SK-N-SH (cell line): Measurements from ENCODE around the gene BMP8A. TPM values are rescaled to one million over a fixed set of nuclear protein-coding genes. Genes with fewer than 3 reads are reported as not detected.
"Not testable (repeated sequence)": the region's sequence is repeated elsewhere in the genome, so short reads cannot be mapped to it uniquely, and the experiment has no call there.

Source experiments
- CTCF ChIA-PET: fragments of 300-600, 350-600 bp; formaldehyde crosslinking; extraction: SDS; loops from one replicate; lab custom pipeline; 2021; lab: Yijun Ruan, JAX
- POLR2A ChIA-PET: fragments of 350-600 bp; sonication (Branson Sonifier 250); formaldehyde crosslinking; extraction: SDS; loops from one replicate; lab custom pipeline; 2020; ENCODE audit warnings: antibody characterized with exemption, inconsistent platforms; lab: Yijun Ruan, JAX
- DNase-seq: peaks from one replicate; pipeline ENCODE4 v3.0.0; 2012
- H2AFZ ChIP-seq: fragments of 200-600 bp; sonication (generic); 2 replicates; pipeline ENCODE4 v1.8.1; 2016; ENCODE audit warnings: antibody characterized with exemption, mild to moderate bottlenecking, low read depth
- H3F3A ChIP-seq: fragments of 200-600 bp; sonication (generic); replicated peaks from 2 replicates; pipeline ENCODE3; 2016; ENCODE audit warnings: antibody characterized with exemption, mild to moderate bottlenecking; ENCODE audit not compliant: insufficient read depth
- H3K27ac ChIP-seq, 2 experiments: fragments of 200-500 bp in 1 of 2; fragments of 200-600 bp in 1 of 2; sonication (Bioruptor generic) in 1 of 2; sonication (generic), shearing (Covaris generic) in 1 of 2; 2 replicates each; pipeline versions ENCODE4 v1.5.1 to v1.6.1; 2014 to 2016; ENCODE audit warnings: low read depth in 2 of 2, inconsistent platforms in 1 of 2, low read length in 1 of 2, mild to moderate bottlenecking in 1 of 2, mixed read lengths in 1 of 2
- H3K27me3 ChIP-seq: fragments of 200-600 bp; sonication (generic), shearing (Covaris generic); 2 replicates; pipeline ENCODE4 v1.6.1; 2016; ENCODE audit warnings: mixed run types; ENCODE audit not compliant: insufficient read depth
- H3K36me3 ChIP-seq, 2 experiments: fragments of 200-500 bp in 1 of 2; fragments of 200-600 bp in 1 of 2; sonication (Bioruptor generic) in 1 of 2; sonication (generic) in 1 of 2; replicated peaks in 1 of 2; 2 replicates each; pipeline versions ENCODE3 to v1.5.1; 2014 to 2016; ENCODE audit warnings: low read length in 1 of 2, mild to moderate bottlenecking in 1 of 2; ENCODE audit not compliant: insufficient read depth in 2 of 2, control insufficient read depth in 1 of 2
- H3K4me1 ChIP-seq, 2 experiments: fragments of 200-500 bp in 1 of 2; fragments of 200-600 bp in 1 of 2; sonication (Bioruptor generic) in 1 of 2; sonication (generic), shearing (Covaris generic) in 1 of 2; 2 replicates each; pipeline versions ENCODE4 v1.5.1 to v1.6.1; 2014 to 2016; ENCODE audit warnings: low read depth in 1 of 2, low read length in 1 of 2, mixed run types in 1 of 2; ENCODE audit not compliant: insufficient read depth in 2 of 2, control insufficient read depth in 1 of 2
- H3K4me2 ChIP-seq: fragments of 200-600 bp; sonication (generic), shearing (Covaris generic); 2 replicates; pipeline ENCODE4 v1.6.1; 2017; ENCODE audit warnings: mixed run types
- H3K4me3 ChIP-seq, 2 experiments: fragments of 200-500 bp in 1 of 2; fragments of 200-600 bp in 1 of 2; sonication (Bioruptor generic) in 1 of 2; sonication (generic), shearing (Covaris generic) in 1 of 2; 2 replicates each; pipeline versions ENCODE4 v1.5.1 to v1.8.1; 2014 to 2016; ENCODE audit warnings: low read depth in 2 of 2, inconsistent platforms in 1 of 2, low read length in 1 of 2, mild to moderate bottlenecking in 1 of 2, mixed read lengths in 1 of 2, moderate library complexity in 1 of 2
- H3K79me2 ChIP-seq: fragments of 200-600 bp; sonication (generic); 2 replicates; pipeline ENCODE4 v1.8.1; 2017; ENCODE audit warnings: mild to moderate bottlenecking; ENCODE audit not compliant: insufficient read depth
- H3K9ac ChIP-seq: fragments of 200-600 bp; sonication (generic); 2 replicates; pipeline ENCODE4 v1.6.1; 2017; ENCODE audit warnings: mixed run types
- H3K9me2 ChIP-seq: fragments of 200-600 bp; sonication (generic); 2 replicates; pipeline ENCODE4 v1.6.1; 2017; ENCODE audit warnings: mixed run types
- H3K9me3 ChIP-seq: fragments of 200-600 bp; sonication (generic); 2 replicates; pipeline ENCODE4 v1.6.1; 2017; ENCODE audit warnings: mixed run types, mild to moderate bottlenecking, moderate library complexity
- H4K20me1 ChIP-seq: fragments of 200-600 bp; sonication (generic); 2 replicates; pipeline ENCODE4 v1.6.1; 2017; ENCODE audit warnings: mild to moderate bottlenecking, mixed run types; ENCODE audit not compliant: insufficient read depth
- CHD2 ChIP-seq: fragments of 150-350 bp; IDR thresholded peaks from 2 replicates; pipeline ENCODE4 v1.6.1; 2018; ENCODE audit warnings: low read length; ENCODE audit not compliant: partially characterized antibody
- ELF1 ChIP-seq: IDR thresholded peaks from 2 replicates; pipeline ENCODE4 v1.4.0; 2012
- FOSL2 ChIP-seq: IDR thresholded peaks from 2 replicates; pipeline ENCODE4 v1.4.0; 2012; ENCODE audit warnings: low read depth, mild to moderate bottlenecking, moderate library complexity, borderline replicate concordance
- FOXJ3 ChIP-seq: sonication (generic); formaldehyde crosslinking; IDR thresholded peaks from 2 replicates; pipeline ENCODE4 v1.5.1; 2020; ENCODE audit warnings: mild to moderate bottlenecking, missing genetic modification reagents
- MAX ChIP-seq: IDR thresholded peaks from 2 replicates; pipeline ENCODE4 v1.4.0; 2012; ENCODE audit warnings: low read depth
- POLR2AphosphoS5 ChIP-seq: IDR thresholded peaks from 2 replicates; pipeline ENCODE4 v1.6.1; 2012; ENCODE audit warnings: low read depth, low read length
- RAD21 ChIP-seq: IDR thresholded peaks from 2 replicates; pipeline ENCODE4 v1.6.1; 2012; ENCODE audit warnings: mild to moderate bottlenecking, low read length
- RCOR1 ChIP-seq: fragments of 150-350 bp; IDR thresholded peaks from 2 replicates; pipeline ENCODE4 v1.6.1; 2017; ENCODE audit warnings: antibody characterized with exemption, low read length
- RFX5 ChIP-seq: IDR thresholded peaks from 2 replicates; pipeline ENCODE4 v1.6.1; 2012; ENCODE audit warnings: mild to moderate bottlenecking, improper control_type of control experiment, low read length
- SIN3A ChIP-seq: IDR thresholded peaks from 2 replicates; pipeline ENCODE4 v1.6.1; 2012; ENCODE audit warnings: low read depth, mild to moderate bottlenecking, low read length, moderate library complexity, borderline replicate concordance
- TAF1 ChIP-seq: IDR thresholded peaks from 2 replicates; pipeline ENCODE4 v1.6.1; 2012; ENCODE audit warnings: low read depth, mild to moderate bottlenecking, low read length, moderate library complexity, borderline replicate concordance
- WGBS: methylation state at CpG from one replicate; pipeline ENCODE4 v1.1.6; 2017; ENCODE audit warnings: low lambda C conversion rate; 5-methylcytosine and 5-hydroxymethylcytosine counted together
- polyA plus RNA-seq, 3 experiments: library from polyadenylated mRNA; depleted of rRNA; stranded (reverse); fragments of >200 nt; gene quantifications; 2 replicates each; pipeline ENCODE4 v1.2.3, GENCODE V29; 2012
- TF ChIP-seq, protein P1 (sequence below): fragments of 150-350 bp; IDR thresholded peaks from 2 replicates; pipeline ENCODE4 v1.6.1; 2017; ENCODE audit warnings: antibody characterized with exemption, low read length, low read depth, borderline replicate concordance
- TF ChIP-seq, protein P2 (sequence below): fragments of 200-600 bp; sonication (generic); IDR thresholded peaks from 2 replicates; pipeline ENCODE4 v1.6.1; 2017; ENCODE audit warnings: antibody characterized with exemption, mild to moderate bottlenecking, moderate library complexity
- TF ChIP-seq, protein P3 (sequence below): IDR thresholded peaks from 2 replicates; pipeline ENCODE4 v1.6.1; 2012; ENCODE audit warnings: mild to moderate bottlenecking, low read depth, low read length, moderate library complexity

Gene BMP8A
- polyA plus RNA-seq, 1 of the 3 experiments (the other 2 are of a cell fraction) = 0.16 TPM

- H3K79me2 ChIP-seq, H3K27me3 ChIP-seq, H3K9me3 ChIP-seq, H3K9me2 ChIP-seq, H3K4me1 ChIP-seq, H3K36me3 ChIP-seq, H3F3A ChIP-seq, H2AFZ ChIP-seq, POLR2A ChIA-PET, H3K9ac ChIP-seq, H3K4me2 ChIP-seq, H3K4me3 ChIP-seq, H3K27ac ChIP-seq, DNase-seq, H4K20me1 ChIP-seq: not testable (repeated sequence)
- CTCF ChIA-PET = interaction anchor here (1.0 kb wide), 1 partner anchor 30 kb away, joined by 3 read pairs; no protein-coding TSS in a partner anchor
- WGBS = 82% methylated on average over 5 of the region's 9 CpGs
Observed at GRCh38 chr1:39498096-39498710, 6.8 kb downstream of the BMP8A start.

DNA sequence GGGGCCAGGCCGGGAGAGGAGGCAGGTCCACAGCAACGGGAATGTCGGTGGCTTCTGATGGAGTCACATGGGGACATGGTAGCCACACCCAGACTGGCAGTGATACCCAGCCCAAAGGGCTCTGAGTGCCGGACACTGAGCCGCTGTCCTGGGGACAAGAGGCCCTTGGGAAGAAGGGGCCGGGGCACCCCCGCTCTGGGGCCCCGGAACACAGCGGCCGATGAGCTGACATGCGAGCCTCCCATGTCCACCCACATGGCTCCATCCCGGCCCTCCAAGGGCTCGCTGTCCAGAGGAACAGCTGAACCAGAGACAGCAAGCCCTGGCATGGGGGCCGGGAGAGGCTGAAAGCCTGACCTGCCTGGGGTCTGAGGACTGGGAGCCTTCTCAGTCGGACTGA, 7.4 kb downstream of the BMP8A start:
- WGBS = no CpG with 5 or more reads among the region's 15 CpGs
- H3K79me2 ChIP-seq, H3K9ac ChIP-seq, H3F3A ChIP-seq, H3K4me2 ChIP-seq, POLR2A ChIA-PET, H4K20me1 ChIP-seq, H3K27me3 ChIP-seq, CTCF ChIA-PET, H3K9me2 ChIP-seq, H3K4me3 ChIP-seq, H3K36me3 ChIP-seq, H3K27ac ChIP-seq, DNase-seq, H2AFZ ChIP-seq, H3K4me1 ChIP-seq, H3K9me3 ChIP-seq: not testable (repeated sequence)

GRCh38 chr1:39499668-39500067, 8.2 kb downstream of the BMP8A start:
- no peaks in the 10 kb centered on the region for H3F3A ChIP-seq
- H3K27me3 ChIP-seq = no peaks in the 10 kb centered on the region
- 79% methylated on average over 5 of the region's 5 CpGs for WGBS
- TF ChIP-seq, protein P1, sequence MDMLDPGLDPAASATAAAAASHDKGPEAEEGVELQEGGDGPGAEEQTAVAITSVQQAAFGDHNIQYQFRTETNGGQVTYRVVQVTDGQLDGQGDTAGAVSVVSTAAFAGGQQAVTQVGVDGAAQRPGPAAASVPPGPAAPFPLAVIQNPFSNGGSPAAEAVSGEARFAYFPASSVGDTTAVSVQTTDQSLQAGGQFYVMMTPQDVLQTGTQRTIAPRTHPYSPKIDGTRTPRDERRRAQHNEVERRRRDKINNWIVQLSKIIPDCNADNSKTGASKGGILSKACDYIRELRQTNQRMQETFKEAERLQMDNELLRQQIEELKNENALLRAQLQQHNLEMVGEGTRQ = no peak
- TF ChIP-seq SIN3A = no peak
- no peak for TF ChIP-seq POLR2AphosphoS5
- no peak for TF ChIP-seq RFX5
- TF ChIP-seq ELF1 = no peak
- TF ChIP-seq TAF1 = no peak
- no peak for TF ChIP-seq CHD2
- TF ChIP-seq MAX = no peak
- TF ChIP-seq FOSL2 = no peak
- no peak for TF ChIP-seq FOXJ3 (CRISPR knock-in tag)
- no peak for TF ChIP-seq RAD21
- TF ChIP-seq, protein P2, sequence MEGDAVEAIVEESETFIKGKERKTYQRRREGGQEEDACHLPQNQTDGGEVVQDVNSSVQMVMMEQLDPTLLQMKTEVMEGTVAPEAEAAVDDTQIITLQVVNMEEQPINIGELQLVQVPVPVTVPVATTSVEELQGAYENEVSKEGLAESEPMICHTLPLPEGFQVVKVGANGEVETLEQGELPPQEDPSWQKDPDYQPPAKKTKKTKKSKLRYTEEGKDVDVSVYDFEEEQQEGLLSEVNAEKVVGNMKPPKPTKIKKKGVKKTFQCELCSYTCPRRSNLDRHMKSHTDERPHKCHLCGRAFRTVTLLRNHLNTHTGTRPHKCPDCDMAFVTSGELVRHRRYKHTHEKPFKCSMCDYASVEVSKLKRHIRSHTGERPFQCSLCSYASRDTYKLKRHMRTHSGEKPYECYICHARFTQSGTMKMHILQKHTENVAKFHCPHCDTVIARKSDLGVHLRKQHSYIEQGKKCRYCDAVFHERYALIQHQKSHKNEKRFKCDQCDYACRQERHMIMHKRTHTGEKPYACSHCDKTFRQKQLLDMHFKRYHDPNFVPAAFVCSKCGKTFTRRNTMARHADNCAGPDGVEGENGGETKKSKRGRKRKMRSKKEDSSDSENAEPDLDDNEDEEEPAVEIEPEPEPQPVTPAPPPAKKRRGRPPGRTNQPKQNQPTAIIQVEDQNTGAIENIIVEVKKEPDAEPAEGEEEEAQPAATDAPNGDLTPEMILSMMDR = no peak
- TF ChIP-seq RCOR1 = no peak
- TF ChIP-seq, protein P3, sequence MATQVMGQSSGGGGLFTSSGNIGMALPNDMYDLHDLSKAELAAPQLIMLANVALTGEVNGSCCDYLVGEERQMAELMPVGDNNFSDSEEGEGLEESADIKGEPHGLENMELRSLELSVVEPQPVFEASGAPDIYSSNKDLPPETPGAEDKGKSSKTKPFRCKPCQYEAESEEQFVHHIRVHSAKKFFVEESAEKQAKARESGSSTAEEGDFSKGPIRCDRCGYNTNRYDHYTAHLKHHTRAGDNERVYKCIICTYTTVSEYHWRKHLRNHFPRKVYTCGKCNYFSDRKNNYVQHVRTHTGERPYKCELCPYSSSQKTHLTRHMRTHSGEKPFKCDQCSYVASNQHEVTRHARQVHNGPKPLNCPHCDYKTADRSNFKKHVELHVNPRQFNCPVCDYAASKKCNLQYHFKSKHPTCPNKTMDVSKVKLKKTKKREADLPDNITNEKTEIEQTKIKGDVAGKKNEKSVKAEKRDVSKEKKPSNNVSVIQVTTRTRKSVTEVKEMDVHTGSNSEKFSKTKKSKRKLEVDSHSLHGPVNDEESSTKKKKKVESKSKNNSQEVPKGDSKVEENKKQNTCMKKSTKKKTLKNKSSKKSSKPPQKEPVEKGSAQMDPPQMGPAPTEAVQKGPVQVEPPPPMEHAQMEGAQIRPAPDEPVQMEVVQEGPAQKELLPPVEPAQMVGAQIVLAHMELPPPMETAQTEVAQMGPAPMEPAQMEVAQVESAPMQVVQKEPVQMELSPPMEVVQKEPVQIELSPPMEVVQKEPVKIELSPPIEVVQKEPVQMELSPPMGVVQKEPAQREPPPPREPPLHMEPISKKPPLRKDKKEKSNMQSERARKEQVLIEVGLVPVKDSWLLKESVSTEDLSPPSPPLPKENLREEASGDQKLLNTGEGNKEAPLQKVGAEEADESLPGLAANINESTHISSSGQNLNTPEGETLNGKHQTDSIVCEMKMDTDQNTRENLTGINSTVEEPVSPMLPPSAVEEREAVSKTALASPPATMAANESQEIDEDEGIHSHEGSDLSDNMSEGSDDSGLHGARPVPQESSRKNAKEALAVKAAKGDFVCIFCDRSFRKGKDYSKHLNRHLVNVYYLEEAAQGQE = no peak
- H4K20me1 ChIP-seq = no peaks in the 10 kb centered on the region
- no peak for DNase-seq
- no peak overlapping the region for H3K4me2 ChIP-seq
- no peaks in the 10 kb centered on the region for H3K36me3 ChIP-seq
- H3K4me3 ChIP-seq = no peak overlapping the region
- H3K9me2 ChIP-seq = no peaks in the 10 kb centered on the region
- no peak overlapping the region for H2AFZ ChIP-seq
- CTCF ChIA-PET = interaction anchor here (0.6 kb wide), 1 partner anchor 42 kb away, joined by 3 read pairs; no protein-coding TSS in a partner anchor
- H3K4me1 ChIP-seq = no peaks in the 10 kb centered on the region; a peak in 1 of 4 replicates
- no peak overlapping the region for H3K27ac ChIP-seq
- no peak overlapping the region for H3K9ac ChIP-seq
- POLR2A ChIA-PET = no interaction called here
- H3K79me2 ChIP-seq = no peaks in the 10 kb centered on the region
- H3K9me3 ChIP-seq = no peaks in the 10 kb centered on the region
